Measurements from ENCODE around the gene ITIH2.
"Not testable (repeated sequence)": the region's sequence is repeated elsewhere in the genome, so short reads cannot be mapped to it uniquely, and the experiment has no call there.

The ITIH2 gene

DNA sequence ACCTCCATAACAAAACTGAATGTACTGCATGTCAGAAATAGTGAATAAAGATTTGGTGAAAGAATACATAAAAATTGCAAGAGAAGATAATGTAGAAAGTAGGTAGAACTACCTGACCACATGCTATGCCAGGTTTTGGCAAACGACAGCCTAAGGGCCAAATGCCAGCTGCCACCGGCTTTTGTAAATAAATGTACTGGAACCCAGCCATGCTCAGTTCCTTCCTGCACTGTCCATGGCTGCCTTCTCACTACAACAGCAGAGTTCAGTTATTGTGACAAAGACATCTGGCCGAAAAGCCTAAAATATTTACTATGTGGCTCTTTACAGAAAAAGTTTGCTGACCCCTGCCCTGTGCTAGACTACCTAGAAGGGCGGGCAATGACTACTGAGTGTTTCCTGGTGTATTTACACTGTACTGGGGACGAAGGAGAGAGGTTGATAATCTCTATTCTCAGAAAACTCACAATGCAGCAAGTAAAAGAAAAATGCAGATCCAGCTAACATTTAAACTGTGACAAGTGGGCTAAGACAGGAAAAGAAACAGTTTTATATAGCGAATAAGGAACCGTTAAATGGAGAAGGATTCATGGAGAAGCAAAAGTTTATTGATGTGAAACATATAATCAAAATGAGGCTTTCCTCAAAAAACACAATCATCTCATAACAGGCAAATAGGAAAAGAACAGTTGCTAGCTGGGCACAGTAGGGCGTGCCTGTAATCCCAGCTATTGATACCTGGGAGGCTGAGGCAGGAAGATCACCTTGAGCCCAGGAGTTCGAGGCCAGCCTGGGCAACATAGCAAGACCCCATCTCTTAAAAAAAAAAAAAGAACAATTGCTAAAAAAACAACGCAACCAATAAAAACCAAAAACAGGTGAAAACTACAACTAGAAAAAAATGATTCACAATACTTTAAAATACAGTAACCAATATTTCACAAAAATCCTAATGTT is 71.0 kb downstream of the ITIH2 start:
- Histone ChIP-seq H4K20me1 (ENCODE audit: insufficient read depth, low read length) (no peaks in the 10 kb centered on the region), H2AFZ (ENCODE audit: low read depth, low read length) (no peak overlapping the region), H3K4me3 (ENCODE audit: low read length) (no peak overlapping the region), H3K27ac (ENCODE audit: low read length) (no peak overlapping the region), H3K4me2 (ENCODE audit: low read length) (no peak overlapping the region), H3K79me2 (ENCODE audit: low read length) (no peaks in the 10 kb centered on the region), H3K4me1 (ENCODE audit: low read length) (no peaks in the 10 kb centered on the region), H3K27me3 (ENCODE audit: low read depth, low read length) (no peaks in the 10 kb centered on the region), H3K9ac (ENCODE audit: low read length) (no peak overlapping the region), H3K9me3 (ENCODE audit: insufficient read depth, low read length) (no peaks in the 10 kb centered on the region), H3K36me3 (replicated peaks; ENCODE audit: low read depth, low read length) (peaks cover 10% of the 10 kb centered on the region)
- TF ChIP-seq, protein P1, sequence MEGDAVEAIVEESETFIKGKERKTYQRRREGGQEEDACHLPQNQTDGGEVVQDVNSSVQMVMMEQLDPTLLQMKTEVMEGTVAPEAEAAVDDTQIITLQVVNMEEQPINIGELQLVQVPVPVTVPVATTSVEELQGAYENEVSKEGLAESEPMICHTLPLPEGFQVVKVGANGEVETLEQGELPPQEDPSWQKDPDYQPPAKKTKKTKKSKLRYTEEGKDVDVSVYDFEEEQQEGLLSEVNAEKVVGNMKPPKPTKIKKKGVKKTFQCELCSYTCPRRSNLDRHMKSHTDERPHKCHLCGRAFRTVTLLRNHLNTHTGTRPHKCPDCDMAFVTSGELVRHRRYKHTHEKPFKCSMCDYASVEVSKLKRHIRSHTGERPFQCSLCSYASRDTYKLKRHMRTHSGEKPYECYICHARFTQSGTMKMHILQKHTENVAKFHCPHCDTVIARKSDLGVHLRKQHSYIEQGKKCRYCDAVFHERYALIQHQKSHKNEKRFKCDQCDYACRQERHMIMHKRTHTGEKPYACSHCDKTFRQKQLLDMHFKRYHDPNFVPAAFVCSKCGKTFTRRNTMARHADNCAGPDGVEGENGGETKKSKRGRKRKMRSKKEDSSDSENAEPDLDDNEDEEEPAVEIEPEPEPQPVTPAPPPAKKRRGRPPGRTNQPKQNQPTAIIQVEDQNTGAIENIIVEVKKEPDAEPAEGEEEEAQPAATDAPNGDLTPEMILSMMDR (IDR thresholded peaks at IDR 0.05; ENCODE audit: low read depth, low read length): no peak
- TF ChIP-seq EZH2phosphoT487 (IDR thresholded peaks at IDR 0.05; ENCODE audit: low read depth): no peak

DNA sequence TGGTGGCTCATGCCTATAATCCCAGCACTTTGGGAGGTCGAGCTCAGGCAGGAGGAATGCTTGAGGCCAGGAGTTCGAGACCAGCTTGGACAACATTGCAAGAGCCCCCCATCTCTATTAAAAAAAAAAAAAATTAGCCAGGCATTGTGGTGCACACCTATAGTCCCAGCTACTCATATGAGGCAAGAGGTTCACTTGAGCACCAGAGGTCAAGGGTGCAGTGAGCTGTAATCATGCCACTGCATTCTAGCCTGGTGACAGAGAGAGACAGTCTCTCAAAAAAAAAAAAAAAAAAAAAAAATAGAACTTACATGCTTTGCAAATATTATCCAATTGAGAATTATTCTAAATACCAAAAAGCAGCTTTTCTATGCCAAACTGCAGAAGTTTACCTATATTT is 73.7 kb downstream of the ITIH2 start:
- H3K4me2 ChIP-seq (ENCODE audit: low read length): no peak overlapping the region
- TF ChIP-seq, protein P1 (IDR thresholded peaks at IDR 0.05; ENCODE audit: low read depth, low read length): no peak
- TF ChIP-seq EZH2phosphoT487 (IDR thresholded peaks at IDR 0.05; ENCODE audit: low read depth): no peak
- H3K27me3 ChIP-seq (ENCODE audit: low read depth, low read length): no peaks in the 10 kb centered on the region
- no peak overlapping the region for H3K9ac ChIP-seq (ENCODE audit: low read length)
- no peak overlapping the region for H2AFZ ChIP-seq (ENCODE audit: low read depth, low read length)
- no peaks in the 10 kb centered on the region for H3K4me1 ChIP-seq (ENCODE audit: low read length)
- H3K36me3 ChIP-seq (replicated peaks; ENCODE audit: low read depth, low read length): peaks cover 14% of the 10 kb centered on the region
- H4K20me1 ChIP-seq (ENCODE audit: insufficient read depth, low read length): peaks cover 3% of the 10 kb centered on the region; the same call in 1 of the 2 replicates
- 0 out of 2 replicates have a peak, but pooled peaks cover 3% of the 10 kb centered on the region for H3K79me2 ChIP-seq (ENCODE audit: low read length)
- H3K4me3 ChIP-seq (ENCODE audit: low read length): no peak overlapping the region
- no peak overlapping the region for H3K27ac ChIP-seq (ENCODE audit: low read length)
- H3K9me3 ChIP-seq (ENCODE audit: insufficient read depth, low read length): no peaks in the 10 kb centered on the region

DNA sequence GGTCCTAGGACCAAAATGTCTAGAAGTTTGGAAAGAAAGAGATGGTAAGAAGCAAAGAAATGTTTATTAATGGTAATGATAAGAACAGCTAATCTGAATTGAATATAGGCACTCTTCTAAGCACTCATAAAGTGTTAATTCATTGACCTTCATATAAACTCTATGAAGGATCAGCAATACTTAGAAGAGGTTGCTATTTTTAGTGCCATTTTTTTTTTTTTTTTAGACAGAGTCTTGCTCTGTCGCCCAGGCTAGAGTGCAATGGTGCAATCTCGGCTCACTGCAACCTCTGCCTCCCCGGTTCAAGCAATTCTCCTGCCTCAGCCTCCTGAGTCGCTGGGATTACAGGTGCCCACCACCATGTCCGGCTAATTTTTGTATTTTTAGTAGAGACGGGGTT is 79.1 kb downstream of the ITIH2 start:
- H3K4me2 ChIP-seq (ENCODE audit: low read length); H3K9me3 ChIP-seq (ENCODE audit: insufficient read depth, low read length); H3K9ac ChIP-seq (ENCODE audit: low read length); H2AFZ ChIP-seq (ENCODE audit: low read depth, low read length); H3K4me3 ChIP-seq (ENCODE audit: low read length); H3K27me3 ChIP-seq (ENCODE audit: low read depth, low read length); H4K20me1 ChIP-seq (ENCODE audit: insufficient read depth, low read length); H3K27ac ChIP-seq (ENCODE audit: low read length); H3K36me3 ChIP-seq (replicated peaks; ENCODE audit: low read depth, low read length): not testable (repeated sequence)
- peaks cover 43% of the 10 kb centered on the region for H3K79me2 ChIP-seq (ENCODE audit: low read length)
- H3K4me1 ChIP-seq (ENCODE audit: low read length): peaks cover 10% of the 10 kb centered on the region

DNA sequence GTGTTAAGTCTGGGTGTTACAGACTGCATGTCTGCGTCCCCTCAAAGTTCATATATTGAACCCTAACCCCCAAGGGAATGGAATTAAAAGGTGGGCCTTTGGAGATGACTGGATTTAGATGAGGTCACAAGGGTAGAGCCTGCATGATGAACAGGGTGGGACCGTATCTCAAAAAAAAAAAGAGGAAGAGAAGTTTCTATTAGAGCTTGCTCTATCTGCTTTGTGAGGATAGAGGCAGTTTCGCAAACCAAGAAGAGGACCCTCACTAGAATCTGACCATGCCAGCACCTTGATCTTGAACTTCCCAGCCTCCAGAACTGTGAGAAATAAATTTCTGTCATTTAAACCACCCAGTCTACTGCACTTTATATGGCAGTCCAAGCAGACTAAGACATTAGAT is 83.3 kb downstream of the ITIH2 start:
- no peak overlapping the region for H2AFZ ChIP-seq (ENCODE audit: low read depth, low read length)
- TF ChIP-seq, protein P1 (IDR thresholded peaks at IDR 0.05; ENCODE audit: low read depth, low read length): no peak
- TF ChIP-seq EZH2phosphoT487 (IDR thresholded peaks at IDR 0.05; ENCODE audit: low read depth): no peak
- H3K4me2 ChIP-seq (ENCODE audit: low read length): peak overlapping the region; percentile 85
- H3K36me3 ChIP-seq (replicated peaks; ENCODE audit: low read depth, low read length): no peaks in the 10 kb centered on the region
- H4K20me1 ChIP-seq (ENCODE audit: insufficient read depth, low read length): peaks cover 25% of the 10 kb centered on the region
- H3K79me2 ChIP-seq (ENCODE audit: low read length): peaks cover 83% of the 10 kb centered on the region
- no peak overlapping the region for H3K27ac ChIP-seq (ENCODE audit: low read length)
- peaks cover 20% of the 10 kb centered on the region for H3K4me1 ChIP-seq (ENCODE audit: low read length)
- H3K4me3 ChIP-seq (ENCODE audit: low read length): peak overlapping the region; percentile 99; the same call in 1 of the 2 replicates
- no peaks in the 10 kb centered on the region for H3K9me3 ChIP-seq (ENCODE audit: insufficient read depth, low read length)
- 0 out of 2 replicates have a peak overlapping the region, but pooled peaks have one; percentile 89 for H3K9ac ChIP-seq (ENCODE audit: low read length)
- H3K27me3 ChIP-seq (ENCODE audit: low read depth, low read length): no peaks in the 10 kb centered on the region
